Stimulated activated naive B cell treated with anti-CD40 and anti-IgM and Interleukin-4, amounts not matched to agents 10 μg/mL and 1 μg/mL and 100 μg/mL, for 72 hours (primary cell): Measurements from ENCODE around the gene PODXL.
"Not testable (repeated sequence)": the region's sequence is repeated elsewhere in the genome, so short reads cannot be mapped to it uniquely, and the experiment has no call there.

Source experiments
- ATAC-seq, 2 donors: fragments of 150-1000 bp; cut with Tn5 transposase; replicated peaks; 2 replicates each; pipeline ENCODE4 v1.10.0; 2021; ENCODE audit warnings: moderate library complexity in 1 of 2
- DNase-seq: peaks from one replicate; pipeline ENCODE4 v3.0.0; 2021
- H3K27ac Mint-ChIP-seq: one replicate; pipeline ENCODE4 v1.8.0; 2022; ENCODE audit warnings: mild to moderate bottlenecking, mixed read lengths
- H3K27me3 Mint-ChIP-seq, 2 donors: one replicate each; pipeline ENCODE4 v1.8.0; 2022; ENCODE audit warnings: mixed read lengths in 2 of 2
- H3K36me3 Mint-ChIP-seq, 2 donors: one replicate each; pipeline ENCODE4 v1.8.0; 2022; ENCODE audit warnings: mixed read lengths in 2 of 2, mild to moderate bottlenecking in 1 of 2
- H3K4me1 Mint-ChIP-seq, 2 donors: one replicate each; pipeline ENCODE4 v1.8.0; 2022; ENCODE audit warnings: mixed read lengths in 2 of 2, mild to moderate bottlenecking in 1 of 2
- H3K4me3 Mint-ChIP-seq, 2 donors: one replicate each; pipeline ENCODE4 v1.8.0; 2022; ENCODE audit warnings: mild to moderate bottlenecking in 2 of 2, mixed read lengths in 2 of 2, moderate library complexity in 1 of 2
- H3K9me3 Mint-ChIP-seq, 2 donors: one replicate each; pipeline ENCODE4 v1.8.0; 2022; ENCODE audit warnings: mixed read lengths in 2 of 2, mild to moderate bottlenecking in 1 of 2

The PODXL gene

DNA sequence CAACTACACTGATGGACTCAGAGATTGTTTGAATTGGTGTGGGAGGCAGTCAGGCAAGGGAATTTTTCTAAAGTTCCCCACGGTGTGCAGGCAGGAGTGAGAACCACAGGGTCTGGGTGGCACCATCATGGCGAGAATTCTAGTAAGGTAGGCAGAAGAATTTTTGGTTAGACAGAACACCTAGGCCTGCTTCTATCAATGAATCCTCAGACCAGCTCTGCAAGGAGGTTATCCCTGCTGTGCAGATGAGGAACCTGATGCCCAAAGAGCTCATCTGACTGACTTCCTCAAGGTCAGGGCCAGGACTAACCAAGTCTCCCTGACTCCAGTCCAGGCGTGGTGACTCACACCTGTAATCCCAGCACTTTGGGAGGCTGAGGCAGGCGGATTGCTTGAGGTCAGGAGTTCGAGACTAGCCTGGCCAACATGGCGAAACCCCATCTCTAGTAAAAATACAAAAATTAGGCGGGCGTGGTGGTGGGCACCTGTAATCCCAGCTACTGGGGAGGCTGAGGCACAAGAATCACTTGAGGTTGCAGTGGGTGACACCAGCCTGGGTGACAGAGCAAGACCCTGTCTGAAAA is 51.3 kb downstream of the PODXL start:
- not testable (repeated sequence) for H3K9me3 Mint-ChIP-seq, H3K36me3 Mint-ChIP-seq, H3K4me3 Mint-ChIP-seq, ATAC-seq, DNase-seq
- Mint-ChIP-seq H3K27ac (peak overlapping the region; percentile 43), H3K27me3 (peaks cover 10 to 15% of the 10 kb centered on the region in 2 donors), H3K4me1 (peaks cover 27 to 30% of the 10 kb centered on the region in 2 donors)

DNA sequence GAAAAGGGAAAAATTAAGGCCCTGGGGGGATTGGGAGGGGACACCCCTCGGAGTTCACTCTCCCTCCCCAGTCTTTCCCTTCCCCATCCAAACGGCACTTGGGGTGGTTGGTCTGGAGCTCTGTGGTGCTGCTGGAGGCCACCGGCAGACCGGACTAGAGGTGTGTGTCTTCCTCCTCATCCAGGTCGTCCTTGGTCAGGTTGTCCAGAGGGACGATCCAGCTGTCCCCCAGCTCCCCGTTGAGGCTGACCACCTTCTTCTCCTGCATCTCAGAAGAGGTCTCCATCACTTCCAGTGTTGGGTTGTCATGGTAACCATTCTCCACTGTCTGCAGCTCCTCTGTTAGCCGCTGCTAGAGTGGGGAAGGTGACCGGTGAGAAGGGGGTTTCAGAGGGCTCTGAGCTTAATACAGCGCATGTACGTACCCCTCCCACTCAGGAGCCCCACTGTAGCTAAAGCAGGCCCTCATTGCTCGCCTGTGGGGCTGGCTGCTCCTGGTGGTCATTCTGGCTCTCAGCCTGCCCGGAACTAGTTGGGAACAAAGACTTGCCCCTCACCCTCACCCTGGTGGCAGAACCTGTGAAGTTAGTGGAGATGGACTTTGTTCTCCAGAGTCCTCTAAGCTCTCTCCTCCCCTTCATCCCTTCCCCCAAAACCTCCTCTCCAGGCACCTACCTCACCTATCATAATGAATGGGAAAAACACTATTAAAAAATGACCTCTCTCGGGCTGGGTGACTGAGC is 52.1 kb downstream of the PODXL start:
- ATAC-seq: no peak
- Mint-ChIP-seq H3K9me3 (no peaks in the 10 kb centered on the region), H3K4me1 (peaks cover 27 to 30% of the 10 kb centered on the region in 2 donors), H3K4me3 (no peak overlapping the region), H3K36me3 (peaks cover 5 to 12% of the 10 kb centered on the region in 2 donors), H3K27ac (peak overlapping the region; percentile 43), H3K27me3 (peaks cover 10 to 14% of the 10 kb centered on the region in 2 donors)
- DNase-seq: no peak

DNA sequence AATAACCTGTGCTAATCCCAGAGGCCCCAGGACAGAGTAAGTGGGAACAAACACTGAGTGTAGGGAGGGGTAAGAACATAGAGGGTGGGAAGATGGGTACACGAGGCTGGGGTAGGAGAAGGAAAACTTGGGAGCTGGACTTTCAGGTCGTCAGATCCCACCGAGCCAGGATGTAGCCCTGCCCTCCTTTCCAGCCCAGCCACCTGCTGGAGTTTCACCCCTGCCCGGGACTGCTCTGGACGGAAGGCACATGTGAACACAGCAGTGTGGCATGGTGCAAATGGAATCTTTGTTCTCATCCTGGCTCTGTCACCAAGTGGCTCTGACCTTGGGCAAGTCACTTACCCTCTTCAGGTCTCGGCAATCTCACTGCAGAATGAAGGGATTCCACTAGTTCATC is 52.8 kb downstream of the PODXL start:
- peaks cover 3 to 9% of the 10 kb centered on the region in 2 donors for H3K36me3 Mint-ChIP-seq
- H3K27ac Mint-ChIP-seq: no peak overlapping the region
- DNase-seq: no peak
- H3K4me1 Mint-ChIP-seq: peaks cover 27 to 30% of the 10 kb centered on the region in 2 donors
- peaks cover 6 to 7% of the 10 kb centered on the region in 2 donors for H3K27me3 Mint-ChIP-seq
- no peak for ATAC-seq
- H3K9me3 Mint-ChIP-seq: no peaks in the 10 kb centered on the region
- no peak overlapping the region for H3K4me3 Mint-ChIP-seq

DNA sequence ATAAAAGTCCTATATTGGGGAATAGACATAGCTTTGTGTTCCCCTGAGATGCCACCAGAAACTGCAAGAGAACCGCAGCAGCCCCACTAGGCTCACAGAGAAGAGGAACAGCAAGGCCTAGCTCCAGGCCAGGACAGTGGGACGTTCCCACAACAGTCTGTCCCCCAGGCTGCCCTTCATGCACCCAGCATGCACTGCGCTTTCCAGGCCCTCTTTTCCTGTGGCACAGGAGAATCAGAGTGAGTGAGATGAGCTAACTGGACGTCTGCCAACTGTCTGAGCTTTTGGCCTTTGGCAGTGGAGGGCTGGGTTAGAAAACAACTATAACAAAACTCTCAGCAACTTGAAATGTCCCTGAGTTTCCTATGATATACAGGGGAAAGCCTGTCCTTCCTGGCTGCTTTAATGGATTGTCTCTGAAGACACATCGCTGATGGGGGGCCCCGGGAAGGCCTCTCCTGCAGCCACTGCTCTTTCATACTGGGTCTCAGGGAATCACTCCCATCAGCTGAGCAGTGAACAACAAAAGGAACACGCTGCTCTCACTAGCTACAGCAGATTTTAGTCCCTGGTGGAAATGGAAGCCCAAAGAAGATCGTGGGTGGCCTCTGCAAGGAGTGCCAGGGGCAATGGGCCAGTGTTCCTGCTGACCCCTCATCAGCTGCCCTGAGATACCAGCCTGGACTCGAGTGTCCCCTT is 53.5 kb downstream of the PODXL start:
- H3K36me3 Mint-ChIP-seq: peaks cover 3 to 9% of the 10 kb centered on the region in 2 donors
- DNase-seq (no peak), ATAC-seq (no peak)
- peak overlapping the region; percentile 17 for H3K27ac Mint-ChIP-seq
- no peaks in the 10 kb centered on the region for H3K9me3 Mint-ChIP-seq
- peaks cover 22 to 24% of the 10 kb centered on the region in 2 donors for H3K4me1 Mint-ChIP-seq
- H3K27me3 Mint-ChIP-seq: peaks cover 1% of the 10 kb centered on the region in 2 donors
- H3K4me3 Mint-ChIP-seq: no peak overlapping the region

DNA sequence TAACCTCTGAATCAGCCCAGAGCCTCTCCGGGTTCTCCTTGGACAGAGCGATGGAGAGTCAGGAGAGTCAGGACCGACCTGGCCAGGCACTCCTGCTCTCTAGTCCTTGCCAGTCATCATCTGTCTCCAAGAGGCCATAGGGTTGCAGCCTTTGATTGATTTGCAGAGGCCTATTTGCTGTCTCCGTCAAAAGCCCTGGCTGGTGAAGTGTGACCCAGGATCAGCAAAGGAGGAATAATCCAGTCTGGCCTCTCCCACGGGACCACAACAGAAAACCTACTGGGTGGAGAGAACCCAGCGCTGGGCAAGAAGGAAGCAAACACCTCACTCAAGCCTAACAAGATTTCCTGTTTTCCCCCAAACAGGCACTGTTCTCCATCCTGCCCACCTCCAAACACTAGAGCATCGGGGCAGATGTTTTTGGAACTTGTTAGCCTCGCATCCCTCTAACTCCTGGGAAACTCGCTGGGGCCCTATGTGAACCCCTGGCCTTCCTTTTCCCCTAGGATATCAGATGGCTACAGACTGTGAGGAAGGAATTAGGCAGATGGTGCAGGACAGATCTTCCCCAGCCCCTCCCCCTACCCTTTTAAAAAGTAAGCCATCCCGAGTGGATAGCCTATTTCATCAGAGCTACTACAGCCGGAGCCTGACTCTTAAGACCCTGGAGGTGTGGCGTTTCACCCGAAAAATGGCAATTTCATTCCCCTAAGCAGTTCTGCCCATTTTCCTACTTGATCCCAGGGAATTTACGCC is 54.3 kb downstream of the PODXL start:
- Mint-ChIP-seq H3K4me1 (peaks cover 19% of the 10 kb centered on the region in 2 donors), H3K36me3 (peaks cover 6 to 13% of the 10 kb centered on the region in 2 donors), H3K27ac (no peak overlapping the region), H3K4me3 (no peak overlapping the region), H3K9me3 (no peaks in the 10 kb centered on the region), H3K27me3 (no peaks in the 10 kb centered on the region)
- no peak for DNase-seq
- ATAC-seq: no peak

DNA sequence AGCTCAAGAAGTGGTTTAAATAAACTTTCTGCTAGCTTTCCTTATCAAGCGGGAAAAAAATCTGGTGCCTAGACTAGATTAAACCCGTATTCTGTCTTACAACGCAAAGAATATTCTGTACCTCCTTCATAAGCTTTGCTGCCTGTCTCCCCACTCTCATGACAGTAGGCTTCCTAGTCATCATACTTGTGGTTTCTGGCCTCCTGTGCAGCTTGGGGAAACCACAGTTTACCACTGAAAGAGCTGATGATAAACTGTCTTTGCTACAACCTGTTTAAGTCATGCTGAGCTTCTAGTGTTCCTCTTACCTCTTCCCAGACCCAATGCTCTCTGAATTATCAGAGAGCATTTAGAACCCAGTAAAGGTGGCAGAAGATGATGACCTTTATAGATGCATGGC is 55.0 kb downstream of the PODXL start:
- Mint-ChIP-seq H3K9me3 (no peaks in the 10 kb centered on the region), H3K36me3 (peaks cover 10 to 19% of the 10 kb centered on the region in 2 donors), H3K27ac (no peak overlapping the region), H3K4me1 (peaks cover 18 to 19% of the 10 kb centered on the region in 2 donors), H3K27me3 (no peaks in the 10 kb centered on the region), H3K4me3 (no peak overlapping the region)
- DNase-seq (no peak), ATAC-seq (peak; percentile 91 to 92)

DNA sequence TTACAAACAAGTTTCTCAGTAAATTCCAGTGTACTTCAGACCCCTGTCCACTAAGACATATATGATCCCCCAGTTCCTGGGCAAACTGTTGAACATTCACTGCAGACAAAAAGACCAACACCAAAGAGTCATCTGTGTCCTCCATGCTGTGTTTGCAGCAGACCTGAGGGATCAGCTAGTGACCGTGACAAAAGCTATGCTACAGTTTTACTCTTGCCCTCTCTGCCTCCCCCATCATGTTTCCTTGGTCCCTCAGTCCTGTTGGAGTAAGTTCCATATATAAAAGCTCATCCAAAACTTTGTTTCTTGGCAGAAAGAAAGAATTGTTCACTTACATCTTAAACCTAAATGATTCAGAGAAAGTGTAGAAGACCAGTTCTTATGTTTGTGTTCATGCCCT is 56.1 kb downstream of the PODXL start:
- peaks cover 10 to 19% of the 10 kb centered on the region in 2 donors for H3K36me3 Mint-ChIP-seq
- DNase-seq: no peak
- no peaks in the 10 kb centered on the region for H3K9me3 Mint-ChIP-seq
- H3K4me3 Mint-ChIP-seq: no peak overlapping the region
- no peak for ATAC-seq
- H3K4me1 Mint-ChIP-seq: peaks cover 18 to 19% of the 10 kb centered on the region in 2 donors
- H3K27ac Mint-ChIP-seq: no peak overlapping the region
- H3K27me3 Mint-ChIP-seq: no peaks in the 10 kb centered on the region

DNA sequence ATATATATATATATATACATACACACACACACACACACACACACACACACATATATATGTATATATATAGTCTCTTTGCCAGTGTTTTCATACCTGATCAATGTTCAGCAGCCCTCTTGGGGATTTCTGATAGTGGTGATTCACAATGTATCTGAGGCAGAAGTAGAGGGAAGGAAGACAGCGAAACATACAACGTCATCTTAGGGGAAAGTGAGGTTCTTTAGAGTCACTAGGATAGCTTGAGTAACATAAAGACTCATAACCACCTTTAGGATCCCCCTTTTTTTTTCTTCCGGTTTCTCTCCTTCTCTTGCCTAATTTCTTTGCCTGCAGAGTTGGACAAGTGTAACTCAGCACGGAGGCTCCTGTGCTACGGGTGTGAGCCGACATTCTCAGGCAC is 56.6 kb downstream of the PODXL start:
- Mint-ChIP-seq H3K9me3 (no peaks in the 10 kb centered on the region), H3K4me3 (no peak overlapping the region), H3K4me1 (peaks cover 15 to 16% of the 10 kb centered on the region in 2 donors), H3K36me3 (peaks cover 9 to 19% of the 10 kb centered on the region in 2 donors), H3K27ac (no peak overlapping the region), H3K27me3 (no peaks in the 10 kb centered on the region)
- ATAC-seq (no peak), DNase-seq (no peak)

DNA sequence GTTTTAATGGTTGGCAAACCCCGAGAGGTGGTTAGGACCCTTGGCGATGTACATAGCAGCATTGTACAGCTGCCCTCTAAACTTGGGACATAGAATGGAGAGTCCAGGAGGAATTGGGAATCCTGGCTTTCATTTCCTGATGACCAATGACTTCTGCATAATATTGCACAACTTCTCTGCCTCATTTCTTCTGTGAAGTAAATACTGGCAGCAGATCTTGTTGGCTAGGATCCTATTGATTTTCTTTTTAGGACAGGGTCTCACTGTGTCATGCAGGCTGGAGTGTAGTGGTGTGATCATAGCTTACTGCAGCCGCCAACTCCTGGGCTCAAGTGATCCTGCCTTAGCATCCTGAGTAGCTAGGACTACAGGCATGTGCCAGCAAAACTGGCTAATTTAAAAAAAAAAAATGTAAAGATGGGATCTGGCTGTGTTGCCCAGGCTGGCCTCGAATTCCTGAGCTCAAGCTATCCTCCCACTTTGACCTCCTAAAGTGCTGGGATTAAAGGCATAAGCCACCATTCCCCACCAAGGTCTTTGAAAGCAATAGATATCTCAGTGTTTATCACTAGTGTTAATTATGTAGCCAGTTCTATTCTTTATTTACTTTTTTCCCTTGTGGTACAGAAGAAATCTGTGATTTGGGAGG is 58.1 kb downstream of the PODXL start:
- DNase-seq (no peak), ATAC-seq (no peak)

DNA sequence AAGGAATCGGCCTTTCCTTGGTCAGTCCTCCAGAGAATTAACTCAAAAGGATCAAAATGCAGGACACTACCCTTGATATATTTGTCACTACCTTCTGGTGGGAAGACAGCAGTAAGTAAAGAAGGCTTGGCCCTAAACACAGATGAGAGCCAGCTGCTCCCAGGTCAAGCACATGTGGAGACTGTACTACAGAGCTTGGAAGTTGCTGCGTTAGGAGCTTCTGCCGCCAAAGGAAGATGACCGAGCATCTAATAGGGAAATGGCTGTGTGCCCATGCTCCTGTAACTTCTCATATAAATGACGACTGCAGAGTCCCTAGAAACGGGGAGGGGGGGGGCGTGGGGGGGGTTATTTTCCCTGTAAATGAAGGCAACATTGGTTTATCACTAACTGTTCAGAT is 59.0 kb downstream of the PODXL start:
- Mint-ChIP-seq H3K9me3 (no peaks in the 10 kb centered on the region), H3K4me3 (no peak overlapping the region), H3K4me1 (peaks cover 9 to 11% of the 10 kb centered on the region in 2 donors), H3K27ac (no peak overlapping the region), H3K27me3 (no peaks in the 10 kb centered on the region), H3K36me3 (peaks cover 7 to 15% of the 10 kb centered on the region in 2 donors)
- no peak for ATAC-seq
- no peak for DNase-seq

More for the DNA sequence above, 58.1 kb downstream of the PODXL start:
- H3K27me3 Mint-ChIP-seq: no peaks in the 10 kb centered on the region
- no peak overlapping the region for H3K4me3 Mint-ChIP-seq
- no peaks in the 10 kb centered on the region for H3K9me3 Mint-ChIP-seq
- peaks cover 11 to 13% of the 10 kb centered on the region in 2 donors for H3K4me1 Mint-ChIP-seq
- H3K36me3 Mint-ChIP-seq: peaks cover 7 to 19% of the 10 kb centered on the region in 2 donors
- H3K27ac Mint-ChIP-seq: peak overlapping the region; percentile 31

DNA sequence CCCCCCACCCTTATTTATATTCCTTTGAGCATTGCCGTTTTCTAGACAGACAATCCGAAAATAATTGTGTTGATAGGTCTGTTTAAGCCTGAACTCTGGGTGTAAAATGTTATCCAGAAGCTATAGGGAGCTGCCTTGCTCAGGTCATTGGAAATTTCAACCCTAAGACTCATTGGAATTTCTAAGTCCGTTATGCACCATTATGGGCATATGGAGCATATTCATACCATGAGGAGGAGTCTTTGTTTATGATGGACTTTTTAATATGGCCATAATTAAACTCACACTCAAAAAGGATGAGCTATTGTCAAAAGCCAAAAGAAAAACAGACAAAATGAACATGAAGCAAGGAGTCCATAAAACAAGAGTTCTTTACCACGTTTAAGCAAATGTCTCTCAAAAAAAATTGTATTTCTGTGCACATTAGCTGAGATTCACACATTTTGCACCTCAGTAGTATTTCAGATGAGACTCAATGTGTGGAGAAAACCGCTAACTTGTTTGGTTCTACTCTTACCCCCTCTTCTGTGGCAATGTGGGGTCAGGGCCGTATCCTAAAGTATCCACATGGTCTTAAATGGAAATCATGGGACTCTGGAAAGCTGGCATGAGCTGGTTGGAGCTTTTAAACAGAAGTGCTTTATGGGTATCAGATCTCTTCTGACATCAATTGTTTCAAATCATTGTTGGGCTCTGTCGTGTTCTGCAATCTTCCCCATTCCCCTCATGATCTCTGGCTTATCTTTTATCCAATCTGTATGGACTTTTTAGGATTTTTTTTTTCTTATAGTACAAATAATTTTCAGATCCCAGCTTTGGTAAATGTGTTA is 60.5 kb downstream of the PODXL start:
- H3K4me3 Mint-ChIP-seq: no peak overlapping the region
- H3K36me3 Mint-ChIP-seq: peaks cover 7 to 14% of the 10 kb centered on the region in 2 donors
- H3K9me3 Mint-ChIP-seq: no peaks in the 10 kb centered on the region
- no peak for DNase-seq
- no peak overlapping the region for H3K27ac Mint-ChIP-seq
- H3K27me3 Mint-ChIP-seq: no peaks in the 10 kb centered on the region
- no peak for ATAC-seq
- no peaks in the 10 kb centered on the region for H3K4me1 Mint-ChIP-seq

DNA sequence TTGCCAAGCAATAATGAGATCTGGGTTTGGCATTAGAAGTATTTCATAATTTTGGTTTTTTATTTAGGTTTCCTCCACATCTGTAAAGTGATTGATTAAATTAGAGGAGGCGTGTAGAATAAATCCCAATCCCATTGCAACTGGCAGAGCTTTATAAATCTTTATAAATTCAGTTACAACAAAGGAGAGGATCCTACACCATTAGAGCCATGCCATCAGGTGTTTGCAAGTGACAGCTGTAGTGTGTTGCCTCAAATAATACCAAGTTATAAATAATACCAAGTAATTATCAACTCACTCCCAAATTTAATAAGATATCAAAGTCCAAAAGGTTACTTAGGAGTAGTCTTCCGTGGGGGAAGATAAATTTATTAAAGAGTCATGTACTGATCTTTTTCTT is 62.2 kb downstream of the PODXL start:
- Mint-ChIP-seq H3K4me1 (no peaks in the 10 kb centered on the region), H3K4me3 (no peak overlapping the region), H3K27ac (no peak overlapping the region), H3K9me3 (no peaks in the 10 kb centered on the region), H3K36me3 (peaks cover 9 to 13% of the 10 kb centered on the region in 2 donors), H3K27me3 (no peaks in the 10 kb centered on the region)
- DNase-seq (no peak), ATAC-seq (no peak)

DNA sequence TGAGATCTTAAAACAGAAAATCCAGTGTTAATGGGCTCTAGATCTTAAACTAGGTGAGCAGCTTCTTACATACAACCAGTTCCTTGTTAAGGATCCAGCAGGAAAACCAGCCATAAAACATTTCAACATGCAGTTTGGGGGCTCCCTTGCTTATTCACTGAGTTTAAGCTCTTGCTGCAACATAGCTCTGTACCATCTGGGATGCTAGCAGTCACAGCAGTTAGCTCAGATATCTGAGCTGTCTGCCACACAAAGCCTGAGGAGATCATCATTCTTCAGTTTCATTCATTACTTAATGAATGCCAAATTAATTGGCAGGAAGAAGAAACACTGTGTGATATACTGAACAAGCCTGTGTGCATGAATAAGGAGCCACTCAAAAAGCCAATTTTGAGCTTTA is 62.8 kb downstream of the PODXL start:
- DNase-seq (no peak), ATAC-seq (no peak)
- Mint-ChIP-seq H3K27ac (no peak overlapping the region), H3K4me3 (no peak overlapping the region), H3K4me1 (no peaks in the 10 kb centered on the region), H3K36me3 (peaks cover 9 to 15% of the 10 kb centered on the region in 2 donors), H3K27me3 (no peaks in the 10 kb centered on the region), H3K9me3 (no peaks in the 10 kb centered on the region)
